Cardiac fibroblast (primary cell): ENCODE data around the gene CALD1.
A peak's percentile ranks its signal among the peaks of the same experiment; 100 is the strongest.

ENCODE experiments used
- DNase-seq, 2 donors: peaks; one replicate each; pipeline versions ENCODE4 v3.0.0 to v3.0.0-alpha.2; 2010; ENCODE audit warnings: low read depth in 2 of 2
- H3K4me3 ChIP-seq, 2 donors: replicated peaks in 1 of 2; 1 replicate in 1 of 2; 2 replicates in 1 of 2; pipeline ENCODE4 v1.5.1; 2011; ENCODE audit warnings: low read depth in 2 of 2, low read length in 2 of 2, mild to moderate bottlenecking in 2 of 2, moderate library complexity in 1 of 2
- CTCF ChIP-seq: IDR thresholded peaks from one replicate; pipeline ENCODE4 v1.5.1; 2011; ENCODE audit warnings: low read depth, mild to moderate bottlenecking, low read length, inconsistent platforms

Gene CALD1

GRCh38 chr7:134920026-134920753 lies 140.8 kb downstream of the CALD1 start:
- no peak for TF ChIP-seq CTCF
- H3K4me3 ChIP-seq: no peak overlapping the region

GRCh38 chr7:134922720-134923704 lies 143.6 kb downstream of the CALD1 start:
- TF ChIP-seq CTCF: no peak
- DNase-seq: no peak
- H3K4me3 ChIP-seq: no peak overlapping the region

More at GRCh38 chr7:134920026-134920753, 140.8 kb downstream of the CALD1 start:
- DNase-seq: peak; percentile 34 to 95

GRCh38 chr7:134925766-134926165 lies 146.3 kb downstream of the CALD1 start:
- no peak for TF ChIP-seq CTCF
- no peak overlapping the region for H3K4me3 ChIP-seq
- DNase-seq: no peak

- no peak overlapping the region for H3K4me3 ChIP-seq
- TF ChIP-seq CTCF: no peak
Observed at GRCh38 chr7:134926396-134926795, 147.0 kb downstream of the CALD1 start.

GRCh38 chr7:134927076-134927475 lies 147.6 kb downstream of the CALD1 start:
- no peak for TF ChIP-seq CTCF
- DNase-seq: no peak
- no peak overlapping the region for H3K4me3 ChIP-seq

More at GRCh38 chr7:134926396-134926795, 147.0 kb downstream of the CALD1 start:
- peak in 1 of 2 donors; percentile 42 for DNase-seq

GRCh38 chr7:134927723-134928122 lies 148.3 kb downstream of the CALD1 start:
- no peak for TF ChIP-seq CTCF
- H3K4me3 ChIP-seq: no peak overlapping the region
- DNase-seq: no peak
